MG63 (cell line): ENCODE results near the gene MGRN1. TPM values are rescaled to one million over a fixed set of nuclear protein-coding genes. Genes with fewer than 3 reads are reported as not detected.

ENCODE experiments used
- DNase-seq: peaks from one replicate; pipeline ENCODE4 v3.0.0-alpha.2; 2020
- H3K27me3 ChIP-seq: fragments of 250-450 bp; sonication (Bioruptor Pico); 2 replicates; pipeline ENCODE4 v1.5.1; 2020; ENCODE audit warnings: mild to moderate bottlenecking, moderate library complexity
- H3K36me3 ChIP-seq: fragments of 250-450 bp; sonication (Bioruptor Pico); 2 replicates; pipeline ENCODE4 v1.5.1; 2020; ENCODE audit warnings: mild to moderate bottlenecking, moderate library complexity
- H3K4me3 ChIP-seq: fragments of 250-450 bp; sonication (Bioruptor Pico); 2 replicates; pipeline ENCODE4 v1.5.1; 2020; ENCODE audit warnings: mild to moderate bottlenecking, moderate library complexity
- H3K9me3 ChIP-seq: fragments of 250-450 bp; sonication (Bioruptor Pico); 2 replicates; pipeline ENCODE4 v1.5.1; 2020; ENCODE audit warnings: mild to moderate bottlenecking, moderate library complexity
- total RNA-seq: library from RNA; depleted of rRNA; stranded (reverse); fragments of >200 nt; shearing (Covaris generic); gene quantifications from 2 replicates; pipeline ENCODE4 v1.2.3, GENCODE V29; 2014; ENCODE audit warnings: low replicate concordance

The MGRN1 gene
- total RNA-seq, 1 experiment from 2014 or later, result 13.8 TPM

DNA sequence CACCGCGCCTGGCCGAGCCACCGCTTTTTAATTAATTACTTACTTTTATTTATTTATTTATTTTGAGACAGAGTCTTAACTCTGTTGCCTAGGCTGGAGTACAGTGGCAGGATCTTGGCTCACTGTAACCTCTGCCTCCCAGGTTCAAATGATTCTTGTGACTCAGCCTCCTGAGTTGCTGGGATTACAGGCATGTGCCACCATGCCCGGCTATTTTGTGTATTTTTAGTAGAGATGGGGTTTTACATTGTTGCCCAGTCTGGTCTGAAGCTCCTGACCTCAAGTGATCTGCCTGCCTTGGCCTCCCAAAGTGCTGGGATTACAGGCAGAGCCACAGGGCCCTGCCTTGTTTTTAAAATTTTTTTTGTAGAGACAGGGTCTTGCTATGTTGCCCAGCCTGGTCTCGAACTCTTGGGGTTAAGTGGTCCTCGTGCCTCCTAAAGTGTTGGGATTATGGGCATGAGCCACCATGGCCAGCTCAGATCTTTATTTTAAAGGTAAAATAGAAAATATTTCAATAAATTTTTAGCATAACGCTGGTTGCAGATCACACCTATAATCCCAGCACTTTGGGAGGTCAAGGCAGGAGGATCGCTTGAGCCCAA is 50.4 kb downstream of the MGRN1 start:
- no peaks in the 10 kb centered on the region for H3K27me3 ChIP-seq
- H3K9me3 ChIP-seq, result no peaks in the 10 kb centered on the region
- H3K36me3 ChIP-seq, result peaks cover 50% of the 10 kb centered on the region
- H3K4me3 ChIP-seq, result no peak overlapping the region
- no peak for DNase-seq

DNA sequence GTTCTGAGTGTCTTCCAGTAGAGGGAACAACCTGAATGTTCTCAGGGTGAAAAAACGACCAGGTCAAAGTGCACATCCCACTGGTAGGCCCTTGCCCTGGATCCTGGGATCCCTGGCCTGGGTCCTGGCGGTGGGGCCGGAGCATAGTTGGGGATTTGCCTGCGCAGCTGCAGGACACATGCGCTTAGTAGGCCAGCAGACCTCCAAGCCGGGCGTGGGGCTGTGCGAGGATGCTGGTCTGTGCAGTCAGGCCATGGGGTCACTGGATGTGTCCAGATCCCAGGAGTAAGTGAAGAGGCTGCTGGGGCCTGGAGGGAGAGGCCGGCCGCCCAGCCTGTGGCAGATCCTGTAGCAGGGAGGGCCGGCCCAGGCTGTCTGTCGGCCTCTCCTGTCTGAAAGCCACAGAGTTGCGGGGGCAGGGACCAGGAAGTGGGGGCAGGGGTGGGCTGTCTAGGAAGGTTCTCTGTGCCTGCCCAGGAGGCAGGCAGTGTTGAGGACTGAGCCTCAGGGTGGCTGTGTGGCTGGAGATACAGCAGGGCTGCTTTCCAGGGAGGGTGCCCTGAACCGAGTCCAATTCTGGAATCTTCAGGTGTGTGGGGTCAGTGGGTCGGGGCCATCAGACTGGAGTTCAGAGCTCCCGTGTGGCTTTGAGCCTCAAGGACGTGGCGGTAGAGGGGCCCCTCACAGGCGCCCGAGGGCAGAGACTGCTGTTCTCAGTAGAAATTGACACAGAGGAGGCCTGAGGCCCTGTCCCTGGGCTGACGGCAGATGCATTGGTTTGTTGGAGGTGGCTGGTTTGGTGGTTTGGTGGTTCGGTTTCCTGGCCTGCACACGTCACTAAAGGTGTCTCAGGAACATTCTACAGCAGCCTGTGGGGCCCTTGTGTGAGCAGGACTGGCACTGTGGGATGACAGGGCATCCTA is 51.5 kb downstream of the MGRN1 start:
- DNase-seq, result no peak
- H3K9me3 ChIP-seq, result no peaks in the 10 kb centered on the region
- H3K36me3 ChIP-seq, result peaks cover 47% of the 10 kb centered on the region
- H3K4me3 ChIP-seq, result no peak overlapping the region
- no peaks in the 10 kb centered on the region for H3K27me3 ChIP-seq

DNA sequence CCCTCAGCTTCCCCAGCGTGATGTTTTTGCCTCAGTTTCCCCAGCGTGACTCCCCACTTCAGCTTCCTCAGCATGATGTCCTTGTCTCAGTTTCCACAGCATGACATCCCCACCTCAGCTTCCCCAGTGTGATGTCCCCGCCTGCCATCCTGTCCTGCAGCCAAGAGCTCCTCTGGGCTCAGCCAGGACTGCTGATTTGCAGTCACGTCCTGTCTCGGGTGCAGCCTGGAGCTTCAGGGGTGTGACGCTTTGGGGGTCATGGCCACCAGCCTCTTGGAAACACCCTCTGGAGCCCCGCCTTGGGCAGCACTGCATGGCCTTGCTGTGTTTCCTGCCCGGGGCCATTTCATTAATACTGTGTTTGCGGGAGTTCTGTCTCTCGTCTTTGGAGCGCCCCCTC is 52.2 kb downstream of the MGRN1 start:
- no peak for DNase-seq
- peaks cover 51% of the 10 kb centered on the region for H3K36me3 ChIP-seq
- H3K27me3 ChIP-seq, result no peaks in the 10 kb centered on the region
- no peaks in the 10 kb centered on the region for H3K9me3 ChIP-seq
- H3K4me3 ChIP-seq, result no peak overlapping the region

DNA sequence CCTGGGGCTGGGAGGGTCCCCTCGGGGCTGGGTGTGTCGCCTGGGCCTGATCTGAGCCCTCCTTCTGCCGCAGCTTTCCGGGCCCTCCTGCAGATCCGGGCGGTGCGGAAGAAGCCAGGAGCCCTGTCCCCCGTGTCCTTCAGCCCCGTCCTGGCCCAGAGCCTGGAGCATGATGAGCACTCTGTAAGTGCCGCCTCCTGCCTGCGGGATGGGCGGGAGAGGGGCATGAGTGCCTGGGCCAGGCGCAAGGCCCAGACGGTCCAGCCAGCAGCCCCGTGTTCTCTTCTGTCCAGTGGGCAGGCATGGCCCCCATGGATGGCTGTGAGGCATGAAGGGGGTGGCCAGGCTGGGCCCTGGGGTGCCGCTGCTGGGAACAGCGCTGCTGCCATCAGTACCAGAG is 52.8 kb downstream of the MGRN1 start:
- DNase-seq, result no peak
- Histone ChIP-seq H3K9me3 (no peaks in the 10 kb centered on the region), H3K27me3 (no peaks in the 10 kb centered on the region), H3K36me3 (peaks cover 51% of the 10 kb centered on the region), H3K4me3 (no peak overlapping the region)

DNA sequence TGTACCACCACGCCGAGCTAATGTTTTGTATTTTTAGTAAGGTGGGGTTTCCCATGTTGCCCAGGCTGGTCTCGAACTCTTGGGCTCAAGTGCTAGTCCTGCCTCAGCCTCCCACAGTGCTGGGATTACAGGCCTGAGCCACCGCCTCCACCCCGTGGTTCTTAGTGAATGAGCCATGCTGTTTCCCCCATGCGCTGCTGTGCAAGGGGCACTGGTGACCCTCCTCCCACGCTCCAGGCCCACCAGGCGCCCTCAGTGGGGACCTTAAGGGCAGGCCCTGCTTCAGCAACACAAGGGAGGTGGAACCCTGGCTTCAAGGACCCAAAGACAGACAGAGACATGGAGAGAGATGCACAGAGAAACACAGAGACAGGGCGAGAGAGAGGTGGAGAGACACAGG is 53.4 kb downstream of the MGRN1 start:
- no peak for DNase-seq

DNA sequence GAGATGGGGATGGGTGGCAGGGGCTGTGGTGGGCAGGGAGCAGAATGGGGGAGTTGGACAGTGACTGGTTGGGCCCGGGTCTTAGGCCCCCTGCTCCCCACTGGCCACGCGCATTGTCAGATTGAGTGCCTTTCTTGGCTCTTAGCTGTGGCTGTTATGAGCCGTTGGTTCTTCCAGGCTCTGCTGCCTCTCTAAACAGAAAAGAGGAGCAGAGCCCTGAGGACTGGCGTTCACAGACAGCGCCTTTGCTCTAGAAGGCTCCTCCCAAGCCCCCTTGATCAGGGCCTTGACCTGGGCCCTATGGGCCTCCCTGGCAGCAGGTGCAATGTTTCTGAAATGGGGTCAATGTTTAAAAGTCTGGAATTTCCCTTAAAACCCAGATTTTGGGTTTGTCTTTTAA is 54.0 kb downstream of the MGRN1 start:
- no peaks in the 10 kb centered on the region for H3K27me3 ChIP-seq
- H3K4me3 ChIP-seq, result no peak overlapping the region
- no peaks in the 10 kb centered on the region for H3K9me3 ChIP-seq
- H3K36me3 ChIP-seq, result peaks cover 48% of the 10 kb centered on the region
- DNase-seq, result no peak

More for the DNA sequence above, 53.4 kb downstream of the MGRN1 start:
- H3K9me3 ChIP-seq, result no peaks in the 10 kb centered on the region
- peaks cover 51% of the 10 kb centered on the region for H3K36me3 ChIP-seq
- H3K4me3 ChIP-seq, result no peak overlapping the region
- no peaks in the 10 kb centered on the region for H3K27me3 ChIP-seq

DNA sequence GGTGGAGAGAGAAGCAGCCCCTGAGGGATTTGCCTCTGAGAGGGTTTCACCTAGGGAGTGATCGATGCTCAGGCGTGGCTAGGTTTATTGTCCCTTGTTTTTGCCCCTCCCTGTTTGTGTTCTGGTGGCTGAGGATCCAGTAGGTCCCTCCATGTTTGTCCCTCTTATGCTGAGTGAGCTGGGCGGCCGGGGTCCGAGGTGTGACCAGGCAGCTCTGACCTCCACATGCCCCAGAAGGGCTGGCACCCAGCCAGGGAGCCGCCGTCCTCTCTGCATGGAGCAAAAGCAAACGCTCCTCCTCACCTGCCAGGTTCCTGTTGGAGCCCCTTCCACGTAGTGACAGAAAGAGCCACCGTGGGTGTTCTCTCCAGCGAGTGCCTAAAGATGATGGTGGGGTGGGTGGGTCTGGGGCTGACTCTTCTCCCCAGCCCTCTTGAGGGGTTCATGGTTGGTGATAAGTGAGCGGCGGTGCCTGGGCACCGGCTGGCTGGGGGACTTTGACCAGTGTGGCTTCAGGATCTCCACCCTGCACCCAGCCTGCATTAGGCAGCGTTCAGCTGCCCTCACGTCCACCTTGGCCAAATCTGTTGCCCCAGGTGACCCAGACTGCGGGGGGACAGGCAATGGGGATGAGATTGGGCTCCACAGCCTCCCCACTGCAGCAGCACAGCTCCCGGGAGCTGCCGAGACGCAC is 54.7 kb downstream of the MGRN1 start:
- Histone ChIP-seq H3K27me3 (no peaks in the 10 kb centered on the region), H3K36me3 (peaks cover 52% of the 10 kb centered on the region), H3K4me3 (no peak overlapping the region), H3K9me3 (no peaks in the 10 kb centered on the region)
- DNase-seq, result no peak

DNA sequence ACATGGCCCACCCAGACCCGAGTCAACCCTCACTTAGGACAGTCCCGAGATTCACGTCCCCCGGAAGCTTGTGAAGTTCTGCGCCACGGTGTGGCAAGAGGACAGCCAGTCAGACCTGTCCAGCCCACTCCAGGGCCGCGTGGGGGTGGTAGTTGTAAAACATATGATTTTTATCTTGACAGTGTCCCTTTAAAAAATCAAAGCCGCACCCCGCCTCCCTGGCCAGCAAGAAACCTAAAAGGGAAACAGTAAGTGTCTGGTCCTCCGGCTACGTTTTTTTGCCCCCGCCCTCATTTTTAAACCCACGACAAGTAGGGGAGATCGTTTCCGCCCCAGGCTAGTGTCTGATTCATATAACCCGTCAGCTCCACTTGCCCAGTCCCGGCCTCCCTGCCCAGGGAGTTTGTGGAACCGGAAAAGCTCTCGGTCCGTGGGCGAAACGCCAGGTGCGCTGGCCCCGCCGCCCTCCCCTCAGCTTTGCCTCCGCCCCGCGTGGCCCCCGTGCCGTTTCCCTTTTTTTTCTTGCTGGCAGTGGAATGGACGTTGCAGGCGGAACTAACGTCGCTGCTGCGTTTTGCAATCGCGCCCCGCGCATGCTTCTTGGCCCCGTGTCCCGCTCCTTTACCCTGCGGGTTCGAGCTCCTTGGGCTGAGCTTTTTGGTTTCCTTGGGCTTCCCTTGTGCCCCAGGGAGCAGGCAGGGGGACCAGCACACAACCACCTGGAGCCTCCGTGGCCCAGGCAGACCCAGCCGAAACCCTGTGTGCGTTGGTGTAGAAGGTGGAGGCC is 55.4 kb downstream of the MGRN1 start:
- Histone ChIP-seq H3K4me3 (no peak overlapping the region), H3K27me3 (no peaks in the 10 kb centered on the region), H3K9me3 (no peaks in the 10 kb centered on the region), H3K36me3 (peaks cover 57% of the 10 kb centered on the region)
- no peak for DNase-seq

DNA sequence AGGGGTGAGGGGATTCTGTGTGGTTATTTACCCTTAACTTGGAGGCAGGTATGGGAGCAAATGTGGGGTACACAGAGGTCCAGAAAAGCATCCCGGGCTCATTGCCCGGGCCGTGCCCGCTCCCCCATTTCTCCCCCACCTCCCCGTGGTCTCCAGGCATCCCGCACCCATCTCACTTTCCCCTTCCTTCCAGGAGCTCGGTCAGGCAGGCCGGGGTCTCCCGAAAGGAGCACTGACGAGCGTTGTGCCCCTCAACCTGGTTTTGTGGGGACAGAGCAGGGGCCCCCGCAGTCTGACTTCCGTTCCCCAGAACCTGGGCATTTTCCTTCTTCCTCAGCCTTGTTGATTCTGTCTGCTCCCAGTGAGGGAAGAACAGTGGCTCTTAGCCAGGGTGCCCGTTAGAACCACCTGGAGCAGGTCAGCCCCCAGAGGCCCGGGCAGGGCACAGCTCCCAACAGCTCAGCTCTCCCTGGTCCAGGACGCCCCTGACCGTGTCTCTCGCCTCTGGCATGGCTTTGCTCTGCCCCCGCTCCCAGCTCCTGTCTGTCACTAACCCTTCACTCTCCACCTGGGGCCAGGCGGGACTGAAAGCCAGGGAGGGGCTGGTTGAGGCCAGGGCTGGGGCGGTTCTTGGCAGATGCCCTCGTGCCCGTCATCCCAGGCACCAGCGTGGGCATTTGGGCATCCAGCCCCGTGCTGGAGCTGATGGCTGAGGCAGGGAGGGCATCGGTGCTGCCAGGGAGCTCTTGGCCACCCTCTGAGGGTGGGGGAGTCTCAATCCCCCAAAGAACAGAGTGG is 56.2 kb downstream of the MGRN1 start:
- no peak overlapping the region for H3K4me3 ChIP-seq
- H3K27me3 ChIP-seq, result no peaks in the 10 kb centered on the region
- H3K36me3 ChIP-seq, result peaks cover 58% of the 10 kb centered on the region
- H3K9me3 ChIP-seq, result no peaks in the 10 kb centered on the region
- DNase-seq, result no peak

DNA sequence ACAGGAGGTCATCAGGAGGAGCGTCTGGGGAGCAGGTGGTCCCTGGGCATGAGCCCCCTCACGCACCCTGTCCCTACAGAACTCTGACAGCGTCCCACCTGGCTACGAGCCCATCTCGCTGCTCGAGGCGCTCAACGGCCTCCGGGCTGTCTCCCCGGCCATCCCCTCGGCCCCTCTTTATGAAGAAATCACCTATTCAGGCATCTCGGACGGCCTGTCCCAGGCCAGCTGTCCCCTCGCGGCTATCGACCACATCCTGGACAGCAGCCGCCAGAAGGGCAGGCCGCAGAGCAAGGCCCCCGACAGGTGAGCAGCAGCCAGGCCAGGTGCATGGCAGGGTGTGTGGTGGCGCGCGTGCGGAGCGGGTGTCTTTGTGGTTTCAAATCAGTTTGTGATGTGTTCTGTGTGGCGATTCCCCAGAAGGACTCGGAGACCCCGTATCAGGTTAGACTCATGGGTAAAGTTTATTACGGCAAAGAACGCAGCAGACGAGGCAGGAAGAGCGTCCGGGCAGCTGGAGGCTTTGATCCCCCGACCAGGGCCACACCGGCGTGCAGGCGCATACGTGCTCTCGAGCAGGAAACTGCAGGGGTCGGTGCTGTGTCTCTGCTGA is 57.0 kb downstream of the MGRN1 start:
- peaks cover 56% of the 10 kb centered on the region for H3K36me3 ChIP-seq
- no peak for DNase-seq

DNA sequence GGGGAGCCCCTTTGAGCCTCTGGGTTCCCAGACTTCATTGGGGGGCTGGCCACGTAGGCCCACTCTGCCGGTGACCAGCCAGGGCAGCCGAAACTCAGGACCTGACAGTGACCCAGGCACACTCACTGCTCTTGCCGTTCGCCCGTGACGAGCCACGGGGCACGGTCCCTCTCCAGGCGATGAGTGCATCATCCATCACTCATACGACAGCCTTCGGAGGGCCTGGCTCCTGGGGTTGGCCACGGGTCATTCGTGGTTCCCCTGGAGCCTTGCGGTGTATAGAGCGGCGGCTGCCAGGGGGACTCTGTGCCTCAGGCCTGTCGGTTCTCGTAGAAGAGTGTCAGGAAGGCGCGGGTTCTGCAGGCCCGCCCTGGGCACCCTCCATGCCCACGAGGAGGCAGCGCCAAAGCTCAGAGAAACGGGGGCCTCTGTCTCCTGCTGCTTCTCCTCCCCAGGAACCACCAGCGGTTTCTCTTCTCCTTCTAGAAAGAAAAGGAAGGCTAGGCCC is 57.5 kb downstream of the MGRN1 start:
- DNase-seq, result no peak
- Histone ChIP-seq H3K9me3 (no peaks in the 10 kb centered on the region), H3K27me3 (no peaks in the 10 kb centered on the region), H3K4me3 (no peak overlapping the region), H3K36me3 (peaks cover 53% of the 10 kb centered on the region)

More for the DNA sequence above, 57.0 kb downstream of the MGRN1 start:
- H3K4me3 ChIP-seq, result no peak overlapping the region
- no peaks in the 10 kb centered on the region for H3K9me3 ChIP-seq
- H3K27me3 ChIP-seq, result no peaks in the 10 kb centered on the region

DNA sequence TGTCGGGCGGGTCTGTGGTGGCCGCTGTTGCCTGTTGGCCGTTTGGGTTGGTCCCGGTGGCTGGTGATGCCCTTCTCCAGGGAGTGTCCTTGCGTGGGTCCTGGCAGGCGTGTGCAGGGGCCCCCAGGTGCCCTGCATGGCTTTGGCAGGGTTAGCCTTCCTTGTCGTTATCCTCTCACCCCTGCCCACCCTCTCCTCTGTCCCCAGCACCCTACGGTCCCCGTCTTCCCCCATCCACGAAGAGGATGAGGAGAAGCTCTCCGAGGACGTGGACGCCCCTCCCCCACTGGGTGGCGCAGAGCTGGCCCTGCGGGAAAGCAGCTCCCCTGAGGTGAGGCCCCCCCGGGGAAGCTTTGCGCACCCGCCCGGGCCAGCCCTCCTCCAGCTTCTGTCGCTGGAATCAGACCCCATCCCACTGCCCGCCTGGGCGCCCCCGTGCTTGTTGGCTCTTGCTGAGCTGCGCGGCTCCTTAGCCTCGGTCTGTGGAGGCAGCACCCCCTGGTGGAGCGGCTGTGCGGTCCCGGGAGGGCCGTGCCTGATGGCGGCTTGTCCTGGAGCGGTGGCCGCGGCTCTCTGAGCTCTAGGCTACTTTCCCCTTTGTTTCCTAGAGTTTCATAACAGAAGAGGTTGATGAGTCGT is 58.1 kb downstream of the MGRN1 start:
- no peaks in the 10 kb centered on the region for H3K27me3 ChIP-seq
- H3K36me3 ChIP-seq, result peaks cover 52% of the 10 kb centered on the region
- no peak overlapping the region for H3K4me3 ChIP-seq
- DNase-seq, result no peak
- no peaks in the 10 kb centered on the region for H3K9me3 ChIP-seq

DNA sequence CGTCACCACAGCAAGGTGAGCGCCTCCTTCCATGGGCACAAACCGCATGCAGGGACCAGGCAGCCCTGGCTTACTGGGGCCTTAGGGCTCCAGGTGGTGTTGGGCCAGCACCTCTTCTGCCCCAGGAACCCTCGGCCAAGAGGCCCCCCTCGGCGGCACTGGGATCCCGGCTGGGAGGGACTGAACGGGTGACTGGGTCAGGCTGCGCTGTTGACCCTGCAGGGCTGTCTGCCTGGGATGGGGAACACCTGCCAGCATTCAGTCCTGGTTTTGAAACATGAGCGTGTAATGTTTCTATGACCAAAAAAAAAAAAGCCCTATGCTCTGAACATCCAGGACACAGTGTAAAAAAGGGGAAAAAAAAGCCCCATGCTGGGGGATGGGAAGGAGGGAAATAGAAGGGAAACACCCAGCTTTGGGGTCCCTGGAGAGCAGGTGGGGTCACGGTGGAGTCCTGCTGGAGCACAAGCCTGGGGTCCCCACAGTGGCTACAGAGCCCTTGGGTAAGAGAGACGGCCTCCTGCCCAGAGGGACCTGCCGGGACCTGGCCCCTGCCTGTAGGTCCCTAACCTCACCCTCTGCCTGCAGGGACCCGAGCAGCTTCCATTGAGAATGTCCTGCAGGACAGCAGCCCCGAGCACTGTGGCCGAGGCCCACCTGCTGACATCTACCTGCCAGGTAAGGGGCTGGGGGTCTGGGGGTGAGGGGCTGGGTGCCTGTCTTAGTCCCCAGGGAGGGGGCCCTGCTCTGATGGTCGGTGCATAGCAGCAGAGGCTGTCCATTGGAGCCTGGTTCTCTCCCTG is 58.8 kb downstream of the MGRN1 start:
- Histone ChIP-seq H3K36me3 (peaks cover 59% of the 10 kb centered on the region), H3K27me3 (no peaks in the 10 kb centered on the region), H3K9me3 (no peaks in the 10 kb centered on the region), H3K4me3 (no peak overlapping the region)
- DNase-seq, result no peak

DNA sequence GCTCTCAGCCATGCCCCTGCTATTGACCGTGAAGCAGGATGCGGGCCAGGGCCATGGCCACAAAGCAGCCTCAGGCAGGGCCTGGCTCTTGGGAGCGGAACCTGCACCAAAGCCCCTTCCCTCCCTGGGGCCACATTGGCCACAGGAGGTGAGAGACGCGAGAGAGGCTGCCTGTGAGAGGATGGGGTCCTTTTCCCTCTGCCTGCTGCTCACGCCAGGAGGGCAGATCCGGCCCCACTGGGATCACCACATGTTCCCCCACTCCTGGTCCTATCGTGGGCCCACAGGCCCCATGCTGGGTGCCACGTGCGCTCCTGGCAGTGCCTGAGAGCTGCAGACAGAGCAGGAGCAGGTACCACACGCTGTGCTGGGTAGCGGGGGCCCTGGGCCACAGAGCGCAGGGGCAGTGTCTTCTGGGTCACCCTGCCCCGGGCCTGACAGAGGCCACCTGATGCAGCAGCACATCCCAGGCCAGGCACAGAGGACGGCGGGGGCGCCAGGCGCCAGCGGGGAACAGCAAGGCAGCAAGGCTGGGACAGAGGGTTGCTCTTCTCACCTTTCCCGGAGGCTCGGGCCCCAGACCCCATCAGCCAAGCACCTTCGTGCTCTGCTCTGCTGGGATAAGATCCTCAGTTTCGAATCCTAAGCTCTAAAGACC is 59.6 kb downstream of the MGRN1 start:
- Histone ChIP-seq H3K9me3 (no peaks in the 10 kb centered on the region), H3K27me3 (no peaks in the 10 kb centered on the region), H3K36me3 (peaks cover 58% of the 10 kb centered on the region), H3K4me3 (no peak overlapping the region)
- no peak for DNase-seq
